GM23338 (cell line): ENCODE results near the gene IL1RL1. TPM values are rescaled to one million over a fixed set of nuclear protein-coding genes. Genes with fewer than 3 reads are reported as not detected.

Experiments
- ATAC-seq: fragments of 200-7000 bp; cut with Tn5 transposase; 3 replicates; pipeline ENCODE4 v1.9.1; 2020
- DNase-seq: peaks from one replicate; pipeline ENCODE4 v3.0.0-alpha.2; 2015; ENCODE audit warnings: low spot score
- H2AFZ ChIP-seq: fragments of 200-600 bp; sonication (generic); 2 replicates; pipeline ENCODE4 v1.8.0; 2016; ENCODE audit warnings: antibody characterized with exemption, mild to moderate bottlenecking, moderate library complexity
- H3F3A ChIP-seq: fragments of 200-600 bp; sonication (generic); replicated peaks from 2 replicates; pipeline ENCODE4 v1.8.0; 2017; ENCODE audit warnings: antibody characterized with exemption, mixed run types, low read depth
- H3K27ac ChIP-seq: fragments of 200-600 bp; sonication (generic); 2 replicates; pipeline ENCODE4 v1.6.1; 2016; ENCODE audit warnings: low read depth
- H3K27me3 ChIP-seq: fragments of 200-600 bp; sonication (generic); 2 replicates; pipeline ENCODE4 v1.8.0; 2016; ENCODE audit warnings: mild to moderate bottlenecking, mixed run types, moderate library complexity; ENCODE audit not compliant: insufficient read depth
- H3K36me3 ChIP-seq: fragments of 200-600 bp; sonication (generic); 2 replicates; pipeline ENCODE4 v1.8.0; 2016; ENCODE audit warnings: mild to moderate bottlenecking; ENCODE audit not compliant: insufficient read depth
- H3K4me1 ChIP-seq: fragments of 200-600 bp; sonication (generic); 2 replicates; pipeline ENCODE4 v1.8.0; 2016; ENCODE audit warnings: mild to moderate bottlenecking, moderate library complexity; ENCODE audit not compliant: insufficient read depth
- H3K4me2 ChIP-seq: fragments of 200-600 bp; sonication (generic); 2 replicates; pipeline ENCODE4 v1.7.1; 2017; ENCODE audit warnings: mixed run types
- H3K4me3 ChIP-seq: fragments of 200-600 bp; sonication (generic); 2 replicates; pipeline ENCODE4 v1.6.1; 2016; ENCODE audit warnings: mixed run types
- H3K79me2 ChIP-seq: fragments of 200-600 bp; sonication (generic); replicated peaks from 2 replicates; pipeline ENCODE4 v1.8.0; 2017; ENCODE audit warnings: mild to moderate bottlenecking; ENCODE audit not compliant: insufficient read depth
- H3K9me2 ChIP-seq: fragments of 200-600 bp; sonication (generic); 2 replicates; pipeline ENCODE4 v1.8.0; 2017; ENCODE audit not compliant: insufficient read depth
- H4K20me1 ChIP-seq: fragments of 200-600 bp; sonication (generic); replicated peaks from 2 replicates; pipeline ENCODE4 v1.8.0; 2017; ENCODE audit warnings: mild to moderate bottlenecking; ENCODE audit not compliant: insufficient read depth
- H3K27ac Mint-ChIP-seq: 2 replicates; pipeline ENCODE4 v1.8.0; 2020; ENCODE audit warnings: inconsistent platforms, mild to moderate bottlenecking, moderate library complexity, mixed read lengths
- H3K27me3 Mint-ChIP-seq: 3 replicates; pipeline ENCODE4 v1.8.0; 2022; ENCODE audit warnings: low read depth, mild to moderate bottlenecking, moderate library complexity, mixed read lengths, inconsistent platforms; ENCODE audit not compliant: insufficient read depth, poor library complexity
- H3K36me3 Mint-ChIP-seq: 3 replicates; pipeline ENCODE4 v1.8.0; 2021; ENCODE audit warnings: low read depth, mild to moderate bottlenecking, inconsistent platforms, moderate library complexity, mixed read lengths
- H3K4me1 Mint-ChIP-seq: 3 replicates; pipeline ENCODE4 v1.8.0; 2020; ENCODE audit warnings: mild to moderate bottlenecking, inconsistent platforms, mixed read lengths
- H3K4me3 Mint-ChIP-seq: 3 replicates; pipeline ENCODE4 v1.8.0; 2021; ENCODE audit warnings: moderate library complexity, mild to moderate bottlenecking, inconsistent platforms, mixed read lengths
- H3K9me3 Mint-ChIP-seq: 3 replicates; pipeline ENCODE4 v1.8.0; 2020; ENCODE audit warnings: moderate library complexity, mild to moderate bottlenecking, inconsistent platforms, mixed read lengths
- CREB1 ChIP-seq: fragments of 250-450 bp; sonication (Bioruptor Pico); IDR thresholded peaks from 2 replicates; pipeline ENCODE4 v1.5.0; 2020; ENCODE audit warnings: low read depth, mild to moderate bottlenecking, moderate library complexity
- EZH2 ChIP-seq: fragments of 200-600 bp; sonication (generic); IDR thresholded peaks from one replicate; pipeline ENCODE4 v1.8.0; 2017; ENCODE audit warnings: antibody characterized with exemption, mild to moderate bottlenecking, low read depth; ENCODE audit not compliant: unreplicated experiment
- EZH2phosphoT487 ChIP-seq: fragments of 200-600 bp; sonication (generic); IDR thresholded peaks from one replicate; pipeline ENCODE4 v1.8.1; 2018; ENCODE audit warnings: antibody characterized with exemption; ENCODE audit not compliant: unreplicated experiment
- JUNB ChIP-seq: IDR thresholded peaks from one replicate; pipeline ENCODE4 v1.6.1; 2016; ENCODE audit warnings: antibody characterized with exemption; ENCODE audit not compliant: unreplicated experiment
- NANOG ChIP-seq: IDR thresholded peaks from 2 replicates; pipeline ENCODE4 v1.6.1; 2016; ENCODE audit warnings: antibody characterized with exemption, borderline replicate concordance
- POLR2AphosphoS5 ChIP-seq: IDR thresholded peaks from 2 replicates; pipeline ENCODE4 v1.6.1; 2016; ENCODE audit warnings: antibody characterized with exemption, low read depth
- STAT1 ChIP-seq: IDR thresholded peaks from one replicate; pipeline ENCODE4 v1.6.1; 2016; ENCODE audit warnings: antibody characterized with exemption; ENCODE audit not compliant: unreplicated experiment
- ZNF114 ChIP-seq: fragments of 250-450 bp; sonication (Bioruptor Pico); IDR thresholded peaks from 2 replicates; pipeline ENCODE4 v1.5.0; 2020; ENCODE audit warnings: mild to moderate bottlenecking, moderate library complexity
- ZNF331 ChIP-seq: fragments of 250-450 bp; sonication (Bioruptor Pico); IDR thresholded peaks from 2 replicates; pipeline ENCODE4 v1.5.0; 2020; ENCODE audit warnings: low read depth, mild to moderate bottlenecking, moderate library complexity
- polyA plus RNA-seq: library from polyadenylated mRNA; unstranded; fragments of >200 nt; fragmentation: Nextera tagmentation; extraction: Ambion mirVana; gene quantifications from 2 replicates; pipeline ENCODE4 v1.2.1, GENCODE V29; 2016
- total RNA-seq: library from RNA; depleted of rRNA; stranded (reverse); fragments of >200 nt; shearing (Covaris generic); gene quantifications from 2 replicates; pipeline ENCODE4 v1.2.3, GENCODE V29; 2014
- TF ChIP-seq, protein P1 (sequence below), 2 experiments: fragments of 200-600 bp in 1 of 2; sonication (generic) in 1 of 2; conservative IDR thresholded peaks; 2 replicates each; pipeline versions ENCODE4 v1.5.1 to v1.6.1; 2016 to 2017; ENCODE audit warnings: antibody characterized with exemption in 2 of 2, low read depth in 2 of 2, mild to moderate bottlenecking in 2 of 2, moderate library complexity in 1 of 2
- TF ChIP-seq, protein P2 (sequence below): fragments of 250-450 bp; sonication (Bioruptor Pico); IDR thresholded peaks from 2 replicates; pipeline ENCODE4 v1.5.0; 2020; ENCODE audit warnings: mild to moderate bottlenecking, moderate library complexity
- TF ChIP-seq, protein P3 (sequence below): IDR thresholded peaks from one replicate; pipeline ENCODE4 v1.6.1; 2018; ENCODE audit warnings: antibody characterized with exemption; ENCODE audit not compliant: unreplicated experiment
- TF ChIP-seq, protein P4 (sequence below): IDR thresholded peaks from 2 replicates; pipeline ENCODE4 v1.6.1; 2016; ENCODE audit warnings: antibody characterized with exemption

IL1RL1 gene
- total and polyA plus RNA-seq, 2 experiments from 2014 or later: not detected

- H3K27ac ChIP-seq: no peak overlapping the region
- H3K79me2 ChIP-seq: no peaks in the 10 kb centered on the region
- no peaks in the 10 kb centered on the region for H3K27me3 ChIP-seq
- H3K4me3 Mint-ChIP-seq: no peak overlapping the region
- no peaks in the 10 kb centered on the region for H3K36me3 ChIP-seq
- H3K36me3 Mint-ChIP-seq: no peaks in the 10 kb centered on the region; the same call in 2 of the 3 replicates
- no peak overlapping the region for H3K4me2 ChIP-seq
- H3K27ac Mint-ChIP-seq: no peak overlapping the region
- 0 out of 2 replicates have a peak, but pooled peaks cover 16% of the 10 kb centered on the region for H3K9me2 ChIP-seq
- no peak overlapping the region for H3K4me3 ChIP-seq
- TF ChIP-seq, protein P1, sequence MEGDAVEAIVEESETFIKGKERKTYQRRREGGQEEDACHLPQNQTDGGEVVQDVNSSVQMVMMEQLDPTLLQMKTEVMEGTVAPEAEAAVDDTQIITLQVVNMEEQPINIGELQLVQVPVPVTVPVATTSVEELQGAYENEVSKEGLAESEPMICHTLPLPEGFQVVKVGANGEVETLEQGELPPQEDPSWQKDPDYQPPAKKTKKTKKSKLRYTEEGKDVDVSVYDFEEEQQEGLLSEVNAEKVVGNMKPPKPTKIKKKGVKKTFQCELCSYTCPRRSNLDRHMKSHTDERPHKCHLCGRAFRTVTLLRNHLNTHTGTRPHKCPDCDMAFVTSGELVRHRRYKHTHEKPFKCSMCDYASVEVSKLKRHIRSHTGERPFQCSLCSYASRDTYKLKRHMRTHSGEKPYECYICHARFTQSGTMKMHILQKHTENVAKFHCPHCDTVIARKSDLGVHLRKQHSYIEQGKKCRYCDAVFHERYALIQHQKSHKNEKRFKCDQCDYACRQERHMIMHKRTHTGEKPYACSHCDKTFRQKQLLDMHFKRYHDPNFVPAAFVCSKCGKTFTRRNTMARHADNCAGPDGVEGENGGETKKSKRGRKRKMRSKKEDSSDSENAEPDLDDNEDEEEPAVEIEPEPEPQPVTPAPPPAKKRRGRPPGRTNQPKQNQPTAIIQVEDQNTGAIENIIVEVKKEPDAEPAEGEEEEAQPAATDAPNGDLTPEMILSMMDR (conservative IDR thresholded peaks at IDR 0.05; ENCODE audit: low read depth in 2 of 2): no peak
- TF ChIP-seq EZH2 (no peak), CREB1 (CRISPR knock-in tag) (no peak), EZH2phosphoT487 (no peak), POLR2AphosphoS5 (no peak), ZNF114 (CRISPR knock-in tag) (no peak), NANOG (no peak), ZNF331 (CRISPR knock-in tag) (no peak), STAT1 (no peak), JUNB (no peak)
- TF ChIP-seq, protein P2, sequence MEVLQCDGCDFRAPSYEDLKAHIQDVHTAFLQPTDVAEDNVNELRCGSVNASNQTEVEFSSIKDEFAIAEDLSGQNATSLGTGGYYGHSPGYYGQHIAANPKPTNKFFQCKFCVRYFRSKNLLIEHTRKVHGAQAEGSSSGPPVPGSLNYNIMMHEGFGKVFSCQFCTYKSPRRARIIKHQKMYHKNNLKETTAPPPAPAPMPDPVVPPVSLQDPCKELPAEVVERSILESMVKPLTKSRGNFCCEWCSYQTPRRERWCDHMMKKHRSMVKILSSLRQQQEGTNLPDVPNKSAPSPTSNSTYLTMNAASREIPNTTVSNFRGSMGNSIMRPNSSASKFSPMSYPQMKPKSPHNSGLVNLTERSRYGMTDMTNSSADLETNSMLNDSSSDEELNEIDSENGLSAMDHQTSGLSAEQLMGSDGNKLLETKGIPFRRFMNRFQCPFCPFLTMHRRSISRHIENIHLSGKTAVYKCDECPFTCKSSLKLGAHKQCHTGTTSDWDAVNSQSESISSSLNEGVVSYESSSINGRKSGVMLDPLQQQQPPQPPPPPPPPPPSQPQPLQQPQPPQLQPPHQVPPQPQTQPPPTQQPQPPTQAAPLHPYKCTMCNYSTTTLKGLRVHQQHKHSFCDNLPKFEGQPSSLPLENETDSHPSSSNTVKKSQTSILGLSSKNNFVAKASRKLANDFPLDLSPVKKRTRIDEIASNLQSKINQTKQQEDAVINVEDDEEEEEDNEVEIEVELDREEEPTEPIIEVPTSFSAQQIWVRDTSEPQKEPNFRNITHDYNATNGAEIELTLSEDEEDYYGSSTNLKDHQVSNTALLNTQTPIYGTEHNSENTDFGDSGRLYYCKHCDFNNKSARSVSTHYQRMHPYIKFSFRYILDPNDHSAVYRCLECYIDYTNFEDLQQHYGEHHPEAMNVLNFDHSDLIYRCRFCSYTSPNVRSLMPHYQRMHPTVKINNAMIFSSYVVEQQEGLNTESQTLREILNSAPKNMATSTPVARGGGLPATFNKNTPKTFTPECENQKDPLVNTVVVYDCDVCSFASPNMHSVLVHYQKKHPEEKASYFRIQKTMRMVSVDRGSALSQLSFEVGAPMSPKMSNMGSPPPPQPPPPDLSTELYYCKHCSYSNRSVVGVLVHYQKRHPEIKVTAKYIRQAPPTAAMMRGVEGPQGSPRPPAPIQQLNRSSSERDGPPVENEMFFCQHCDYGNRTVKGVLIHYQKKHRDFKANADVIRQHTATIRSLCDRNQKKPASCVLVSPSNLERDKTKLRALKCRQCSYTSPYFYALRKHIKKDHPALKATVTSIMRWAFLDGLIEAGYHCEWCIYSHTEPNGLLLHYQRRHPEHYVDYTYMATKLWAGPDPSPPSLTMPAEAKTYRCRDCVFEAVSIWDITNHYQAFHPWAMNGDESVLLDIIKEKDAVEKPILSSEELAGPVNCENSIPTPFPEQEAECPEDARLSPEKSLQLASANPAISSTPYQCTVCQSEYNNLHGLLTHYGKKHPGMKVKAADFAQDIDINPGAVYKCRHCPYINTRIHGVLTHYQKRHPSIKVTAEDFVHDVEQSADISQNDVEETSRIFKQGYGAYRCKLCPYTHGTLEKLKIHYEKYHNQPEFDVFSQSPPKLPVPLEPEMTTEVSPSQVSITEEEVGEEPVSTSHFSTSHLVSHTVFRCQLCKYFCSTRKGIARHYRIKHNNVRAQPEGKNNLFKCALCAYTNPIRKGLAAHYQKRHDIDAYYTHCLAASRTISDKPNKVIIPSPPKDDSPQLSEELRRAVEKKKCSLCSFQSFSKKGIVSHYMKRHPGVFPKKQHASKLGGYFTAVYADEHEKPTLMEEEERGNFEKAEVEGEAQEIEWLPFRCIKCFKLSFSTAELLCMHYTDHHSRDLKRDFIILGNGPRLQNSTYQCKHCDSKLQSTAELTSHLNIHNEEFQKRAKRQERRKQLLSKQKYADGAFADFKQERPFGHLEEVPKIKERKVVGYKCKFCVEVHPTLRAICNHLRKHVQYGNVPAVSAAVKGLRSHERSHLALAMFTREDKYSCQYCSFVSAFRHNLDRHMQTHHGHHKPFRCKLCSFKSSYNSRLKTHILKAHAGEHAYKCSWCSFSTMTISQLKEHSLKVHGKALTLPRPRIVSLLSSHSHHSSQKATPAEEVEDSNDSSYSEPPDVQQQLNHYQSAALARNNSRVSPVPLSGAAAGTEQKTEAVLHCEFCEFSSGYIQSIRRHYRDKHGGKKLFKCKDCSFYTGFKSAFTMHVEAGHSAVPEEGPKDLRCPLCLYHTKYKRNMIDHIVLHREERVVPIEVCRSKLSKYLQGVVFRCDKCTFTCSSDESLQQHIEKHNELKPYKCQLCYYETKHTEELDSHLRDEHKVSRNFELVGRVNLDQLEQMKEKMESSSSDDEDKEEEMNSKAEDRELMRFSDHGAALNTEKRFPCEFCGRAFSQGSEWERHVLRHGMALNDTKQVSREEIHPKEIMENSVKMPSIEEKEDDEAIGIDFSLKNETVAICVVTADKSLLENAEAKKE (CRISPR knock-in tag): no peak
- TF ChIP-seq, protein P3, sequence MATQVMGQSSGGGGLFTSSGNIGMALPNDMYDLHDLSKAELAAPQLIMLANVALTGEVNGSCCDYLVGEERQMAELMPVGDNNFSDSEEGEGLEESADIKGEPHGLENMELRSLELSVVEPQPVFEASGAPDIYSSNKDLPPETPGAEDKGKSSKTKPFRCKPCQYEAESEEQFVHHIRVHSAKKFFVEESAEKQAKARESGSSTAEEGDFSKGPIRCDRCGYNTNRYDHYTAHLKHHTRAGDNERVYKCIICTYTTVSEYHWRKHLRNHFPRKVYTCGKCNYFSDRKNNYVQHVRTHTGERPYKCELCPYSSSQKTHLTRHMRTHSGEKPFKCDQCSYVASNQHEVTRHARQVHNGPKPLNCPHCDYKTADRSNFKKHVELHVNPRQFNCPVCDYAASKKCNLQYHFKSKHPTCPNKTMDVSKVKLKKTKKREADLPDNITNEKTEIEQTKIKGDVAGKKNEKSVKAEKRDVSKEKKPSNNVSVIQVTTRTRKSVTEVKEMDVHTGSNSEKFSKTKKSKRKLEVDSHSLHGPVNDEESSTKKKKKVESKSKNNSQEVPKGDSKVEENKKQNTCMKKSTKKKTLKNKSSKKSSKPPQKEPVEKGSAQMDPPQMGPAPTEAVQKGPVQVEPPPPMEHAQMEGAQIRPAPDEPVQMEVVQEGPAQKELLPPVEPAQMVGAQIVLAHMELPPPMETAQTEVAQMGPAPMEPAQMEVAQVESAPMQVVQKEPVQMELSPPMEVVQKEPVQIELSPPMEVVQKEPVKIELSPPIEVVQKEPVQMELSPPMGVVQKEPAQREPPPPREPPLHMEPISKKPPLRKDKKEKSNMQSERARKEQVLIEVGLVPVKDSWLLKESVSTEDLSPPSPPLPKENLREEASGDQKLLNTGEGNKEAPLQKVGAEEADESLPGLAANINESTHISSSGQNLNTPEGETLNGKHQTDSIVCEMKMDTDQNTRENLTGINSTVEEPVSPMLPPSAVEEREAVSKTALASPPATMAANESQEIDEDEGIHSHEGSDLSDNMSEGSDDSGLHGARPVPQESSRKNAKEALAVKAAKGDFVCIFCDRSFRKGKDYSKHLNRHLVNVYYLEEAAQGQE: no peak
- TF ChIP-seq, protein P4, sequence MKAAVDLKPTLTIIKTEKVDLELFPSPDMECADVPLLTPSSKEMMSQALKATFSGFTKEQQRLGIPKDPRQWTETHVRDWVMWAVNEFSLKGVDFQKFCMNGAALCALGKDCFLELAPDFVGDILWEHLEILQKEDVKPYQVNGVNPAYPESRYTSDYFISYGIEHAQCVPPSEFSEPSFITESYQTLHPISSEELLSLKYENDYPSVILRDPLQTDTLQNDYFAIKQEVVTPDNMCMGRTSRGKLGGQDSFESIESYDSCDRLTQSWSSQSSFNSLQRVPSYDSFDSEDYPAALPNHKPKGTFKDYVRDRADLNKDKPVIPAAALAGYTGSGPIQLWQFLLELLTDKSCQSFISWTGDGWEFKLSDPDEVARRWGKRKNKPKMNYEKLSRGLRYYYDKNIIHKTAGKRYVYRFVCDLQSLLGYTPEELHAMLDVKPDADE: no peak
- no peaks in the 10 kb centered on the region for H4K20me1 ChIP-seq
- DNase-seq (no peak), ATAC-seq (no peak)
- H2AFZ ChIP-seq: no peak overlapping the region
- peaks cover 15% of the 10 kb centered on the region; the same call in 2 of the 3 replicates for H3K9me3 Mint-ChIP-seq
- no peaks in the 10 kb centered on the region for H3F3A ChIP-seq
- H3K27me3 Mint-ChIP-seq: no peaks in the 10 kb centered on the region
- H3K4me1 Mint-ChIP-seq: no peaks in the 10 kb centered on the region
- H3K4me1 ChIP-seq: no peaks in the 10 kb centered on the region
Observed at GRCh38 chr2:102313950-102314349, 2.6 kb downstream of the IL1RL1 start.
